HCT116 (cell line): ENCODE data around the gene CHRND.

Source experiments
- EGR1 ChIP-seq: IDR thresholded peaks from 2 replicates; pipeline ENCODE4 v1.6.1; 2012; ENCODE audit warnings: low read depth
- ELF1 ChIP-seq: IDR thresholded peaks from 2 replicates; pipeline ENCODE4 v1.6.1; 2012; ENCODE audit warnings: low read depth, borderline replicate concordance
- EZH2 ChIP-seq: fragments of 200-600 bp; sonication (generic); IDR thresholded peaks from 2 replicates; pipeline ENCODE4 v1.6.1; 2017; ENCODE audit warnings: antibody characterized with exemption, mixed run types
- EZH2phosphoT487 ChIP-seq: fragments of 200-600 bp; IDR thresholded peaks from 2 replicates; pipeline ENCODE4 v1.6.1; 2018; ENCODE audit warnings: antibody characterized with exemption, borderline replicate concordance
- FOSL1 ChIP-seq: IDR thresholded peaks from 2 replicates; pipeline ENCODE4 v1.6.1; 2012; ENCODE audit warnings: low read depth
- POLR2A ChIP-seq: IDR thresholded peaks from 2 replicates; pipeline ENCODE4 v1.7.0; 2011; ENCODE audit warnings: borderline replicate concordance; ENCODE audit not compliant: insufficient read depth, insufficient read length; ENCODE audit errors: extremely low read depth
- POLR2AphosphoS5 ChIP-seq: IDR thresholded peaks from 2 replicates; pipeline ENCODE4 v1.6.1; 2011; ENCODE audit warnings: mild to moderate bottlenecking, low read depth, low read length, moderate library complexity
- RAD21 ChIP-seq: IDR thresholded peaks from 2 replicates; pipeline ENCODE4 v1.6.1; 2012; ENCODE audit warnings: low read depth, mild to moderate bottlenecking
- YY1 ChIP-seq: IDR thresholded peaks from 2 replicates; pipeline ENCODE4 v1.6.1; 2011; ENCODE audit warnings: low read length, low read depth, moderate library complexity, mild to moderate bottlenecking; ENCODE audit not compliant: insufficient replicate concordance; ENCODE audit errors: extremely low read depth
- TF ChIP-seq, protein P1 (sequence below): IDR thresholded peaks from 2 replicates; pipeline ENCODE4 v1.6.1; 2012
- TF ChIP-seq, protein P2 (sequence below), 3 experiments: fragments of 200-600 bp in 1 of 3; sonication (generic) in 1 of 3; IDR thresholded peaks in 2 of 3; conservative IDR thresholded peaks in 1 of 3; 2 replicates each; pipeline ENCODE4 v1.5.1; 2012 to 2017; ENCODE audit warnings: low read depth in 2 of 3, low read length in 2 of 3, antibody characterized with exemption in 1 of 3, borderline replicate concordance in 1 of 3, control low read depth in 1 of 3, mild to moderate bottlenecking in 1 of 3, mixed read lengths in 1 of 3, mixed run types in 1 of 3, moderate library complexity in 1 of 3; ENCODE audit not compliant: insufficient read depth in 1 of 3
- TF ChIP-seq, protein P3 (sequence below): IDR thresholded peaks from 2 replicates; pipeline ENCODE4 v1.6.1; 2012
- TF ChIP-seq, protein P4 (sequence below): IDR thresholded peaks from 2 replicates; pipeline ENCODE4 v1.6.1; 2011; ENCODE audit warnings: mild to moderate bottlenecking, low read length, moderate library complexity; ENCODE audit not compliant: insufficient replicate concordance; ENCODE audit errors: extremely low read depth

DNA sequence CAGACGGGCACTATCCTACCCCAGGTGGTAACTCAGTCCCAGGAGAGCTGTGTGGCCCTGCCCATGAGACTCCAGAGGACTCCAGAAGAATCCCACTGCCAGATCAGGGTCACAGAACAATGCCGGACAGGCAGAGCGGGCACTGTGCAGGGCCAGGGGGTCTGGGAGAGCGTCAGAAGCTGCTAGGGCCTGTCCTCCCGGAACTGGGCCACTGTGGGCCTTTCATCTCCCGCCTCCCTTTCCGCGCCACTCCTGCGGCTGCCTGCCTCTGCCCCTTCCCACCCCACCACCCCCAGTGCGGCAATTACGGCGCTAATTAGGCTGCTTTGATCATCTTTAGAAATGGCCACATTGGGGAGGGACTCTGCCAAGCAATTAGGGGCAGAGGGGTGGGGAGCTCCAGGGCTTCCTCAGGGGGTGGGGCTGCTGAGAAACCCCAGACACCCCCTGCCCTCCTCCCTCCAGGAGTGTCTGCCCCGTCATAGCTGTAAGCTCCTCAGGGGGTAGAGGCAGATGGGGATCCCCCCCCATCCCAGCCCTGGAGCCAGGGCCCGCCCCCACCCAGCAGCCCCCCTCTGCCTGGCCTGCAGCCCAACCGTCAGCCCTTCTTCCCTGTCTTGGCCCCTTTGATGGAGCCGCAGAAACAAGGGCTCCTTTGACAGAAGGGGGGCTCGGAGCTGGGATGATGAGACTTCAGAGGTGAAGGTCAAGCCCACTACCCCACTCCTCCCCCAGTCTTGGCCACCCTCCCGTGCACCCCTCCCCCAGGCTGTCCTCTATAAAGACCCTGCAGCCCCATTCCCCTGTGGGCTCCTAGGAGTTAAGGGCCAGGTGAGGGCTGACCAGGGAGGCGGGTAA is 6.2 kb upstream of the CHRND start, which contains the start of gene PRSS56:
- TF ChIP-seq EGR1 (no peak), YY1 (no peak), POLR2AphosphoS5 (no peak), EZH2 (no peak), POLR2A (no peak), RAD21 (no peak), ELF1 (no peak), FOSL1 (no peak), EZH2phosphoT487 (no peak)
- TF ChIP-seq, protein P1, sequence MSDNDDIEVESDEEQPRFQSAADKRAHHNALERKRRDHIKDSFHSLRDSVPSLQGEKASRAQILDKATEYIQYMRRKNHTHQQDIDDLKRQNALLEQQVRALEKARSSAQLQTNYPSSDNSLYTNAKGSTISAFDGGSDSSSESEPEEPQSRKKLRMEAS, result no peak
- TF ChIP-seq, protein P2, sequence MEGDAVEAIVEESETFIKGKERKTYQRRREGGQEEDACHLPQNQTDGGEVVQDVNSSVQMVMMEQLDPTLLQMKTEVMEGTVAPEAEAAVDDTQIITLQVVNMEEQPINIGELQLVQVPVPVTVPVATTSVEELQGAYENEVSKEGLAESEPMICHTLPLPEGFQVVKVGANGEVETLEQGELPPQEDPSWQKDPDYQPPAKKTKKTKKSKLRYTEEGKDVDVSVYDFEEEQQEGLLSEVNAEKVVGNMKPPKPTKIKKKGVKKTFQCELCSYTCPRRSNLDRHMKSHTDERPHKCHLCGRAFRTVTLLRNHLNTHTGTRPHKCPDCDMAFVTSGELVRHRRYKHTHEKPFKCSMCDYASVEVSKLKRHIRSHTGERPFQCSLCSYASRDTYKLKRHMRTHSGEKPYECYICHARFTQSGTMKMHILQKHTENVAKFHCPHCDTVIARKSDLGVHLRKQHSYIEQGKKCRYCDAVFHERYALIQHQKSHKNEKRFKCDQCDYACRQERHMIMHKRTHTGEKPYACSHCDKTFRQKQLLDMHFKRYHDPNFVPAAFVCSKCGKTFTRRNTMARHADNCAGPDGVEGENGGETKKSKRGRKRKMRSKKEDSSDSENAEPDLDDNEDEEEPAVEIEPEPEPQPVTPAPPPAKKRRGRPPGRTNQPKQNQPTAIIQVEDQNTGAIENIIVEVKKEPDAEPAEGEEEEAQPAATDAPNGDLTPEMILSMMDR (IDR thresholded peaks at IDR 0.05 in 2 of 3, conservative IDR thresholded peaks at IDR 0.05 in 1 of 3; ENCODE audit: borderline replicate concordance in 1 of 3, insufficient read depth in 1 of 3, low read depth in 2 of 3, low read length in 2 of 3), result no peak
- TF ChIP-seq, protein P3, sequence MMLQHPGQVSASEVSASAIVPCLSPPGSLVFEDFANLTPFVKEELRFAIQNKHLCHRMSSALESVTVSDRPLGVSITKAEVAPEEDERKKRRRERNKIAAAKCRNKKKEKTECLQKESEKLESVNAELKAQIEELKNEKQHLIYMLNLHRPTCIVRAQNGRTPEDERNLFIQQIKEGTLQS, result no peak
- TF ChIP-seq, protein P4, sequence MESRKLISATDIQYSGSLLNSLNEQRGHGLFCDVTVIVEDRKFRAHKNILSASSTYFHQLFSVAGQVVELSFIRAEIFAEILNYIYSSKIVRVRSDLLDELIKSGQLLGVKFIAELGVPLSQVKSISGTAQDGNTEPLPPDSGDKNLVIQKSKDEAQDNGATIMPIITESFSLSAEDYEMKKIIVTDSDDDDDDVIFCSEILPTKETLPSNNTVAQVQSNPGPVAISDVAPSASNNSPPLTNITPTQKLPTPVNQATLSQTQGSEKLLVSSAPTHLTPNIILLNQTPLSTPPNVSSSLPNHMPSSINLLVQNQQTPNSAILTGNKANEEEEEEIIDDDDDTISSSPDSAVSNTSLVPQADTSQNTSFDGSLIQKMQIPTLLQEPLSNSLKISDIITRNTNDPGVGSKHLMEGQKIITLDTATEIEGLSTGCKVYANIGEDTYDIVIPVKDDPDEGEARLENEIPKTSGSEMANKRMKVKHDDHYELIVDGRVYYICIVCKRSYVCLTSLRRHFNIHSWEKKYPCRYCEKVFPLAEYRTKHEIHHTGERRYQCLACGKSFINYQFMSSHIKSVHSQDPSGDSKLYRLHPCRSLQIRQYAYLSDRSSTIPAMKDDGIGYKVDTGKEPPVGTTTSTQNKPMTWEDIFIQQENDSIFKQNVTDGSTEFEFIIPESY, result no peak
